CD4-positive, alpha-beta T cell treated with Interleukin-1 beta for 1 hour (primary cell): ENCODE measurements around the gene TALDO1.

ENCODE experiments used
- DNase-seq, 2 donors: peaks; one replicate each; pipeline ENCODE4 v3.0.0-alpha.2; 2020 to 2022

The TALDO1 gene

DNA sequence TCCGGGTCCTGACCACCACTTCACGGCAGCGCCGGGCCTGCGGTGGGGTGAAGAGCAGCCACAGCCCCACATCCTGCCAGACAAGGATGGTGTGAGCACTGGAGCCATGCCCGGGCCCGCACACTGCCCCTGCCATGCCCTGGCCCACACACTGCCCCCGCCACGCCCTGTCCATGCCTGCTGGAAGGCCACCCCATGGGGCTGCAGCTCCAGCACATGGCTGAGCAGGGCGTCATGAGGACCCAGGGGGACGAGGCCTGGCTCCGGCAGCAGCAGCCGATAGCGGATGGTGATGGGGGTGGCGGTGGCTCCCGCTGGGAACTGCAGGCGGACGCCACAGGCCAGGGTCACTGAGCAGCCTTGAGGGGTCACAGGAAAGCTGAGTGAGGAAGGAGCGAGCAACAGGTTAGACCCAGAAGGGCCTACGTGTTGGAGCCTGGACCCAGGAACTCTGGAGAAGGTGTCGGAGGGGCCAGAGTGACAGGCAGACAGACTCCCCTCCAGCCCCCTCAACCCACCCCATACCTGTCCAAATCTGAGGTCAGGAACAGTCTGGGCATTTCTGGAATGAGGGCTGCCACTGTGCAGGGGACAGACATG lies 54.9 kb downstream of the TALDO1 start:
- DNase-seq: no peak

DNA sequence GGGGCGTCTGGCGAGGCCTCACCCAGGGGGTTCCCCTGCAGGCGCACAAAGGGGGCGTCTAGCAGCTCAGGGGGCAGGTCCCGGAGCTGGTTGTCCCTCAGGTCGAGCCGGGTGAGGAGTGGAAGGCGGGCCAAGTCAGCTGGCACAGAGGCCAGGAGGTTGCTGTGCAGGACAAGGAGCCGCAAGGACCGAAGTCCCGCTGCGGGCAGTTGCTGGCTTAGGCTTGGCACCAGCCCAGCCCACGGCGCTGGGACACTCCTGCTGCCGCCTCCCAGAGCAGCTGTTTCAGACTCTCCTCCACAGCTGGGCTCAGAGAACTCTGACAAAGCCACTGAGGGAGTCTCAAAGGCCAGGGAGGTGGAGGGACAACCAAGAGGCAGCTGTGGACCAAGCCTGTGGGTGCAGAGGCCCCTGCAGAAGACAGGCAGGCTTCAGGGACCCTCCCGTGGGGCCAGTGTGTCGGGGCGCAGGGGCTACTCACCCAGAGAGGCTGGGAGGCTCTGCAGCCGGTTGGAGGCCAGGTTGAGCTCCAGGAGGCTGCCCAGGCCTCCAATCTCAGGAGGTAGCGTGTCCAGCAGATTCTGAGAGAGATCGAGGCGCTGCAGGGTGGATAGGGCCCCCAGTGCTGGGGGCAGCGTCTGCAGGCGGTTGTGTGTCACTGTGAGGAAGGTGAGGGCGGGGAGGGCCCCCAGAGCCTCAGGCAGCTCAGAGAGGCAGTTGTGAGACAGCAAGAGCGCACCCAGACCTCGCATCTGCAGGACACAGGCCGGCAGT lies 55.6 kb downstream of the TALDO1 start:
- DNase-seq: no peak

- no peak for DNase-seq
Measured at GRCh38 chr11:803467-803742, 56.1 kb downstream of the TALDO1 start.

DNA sequence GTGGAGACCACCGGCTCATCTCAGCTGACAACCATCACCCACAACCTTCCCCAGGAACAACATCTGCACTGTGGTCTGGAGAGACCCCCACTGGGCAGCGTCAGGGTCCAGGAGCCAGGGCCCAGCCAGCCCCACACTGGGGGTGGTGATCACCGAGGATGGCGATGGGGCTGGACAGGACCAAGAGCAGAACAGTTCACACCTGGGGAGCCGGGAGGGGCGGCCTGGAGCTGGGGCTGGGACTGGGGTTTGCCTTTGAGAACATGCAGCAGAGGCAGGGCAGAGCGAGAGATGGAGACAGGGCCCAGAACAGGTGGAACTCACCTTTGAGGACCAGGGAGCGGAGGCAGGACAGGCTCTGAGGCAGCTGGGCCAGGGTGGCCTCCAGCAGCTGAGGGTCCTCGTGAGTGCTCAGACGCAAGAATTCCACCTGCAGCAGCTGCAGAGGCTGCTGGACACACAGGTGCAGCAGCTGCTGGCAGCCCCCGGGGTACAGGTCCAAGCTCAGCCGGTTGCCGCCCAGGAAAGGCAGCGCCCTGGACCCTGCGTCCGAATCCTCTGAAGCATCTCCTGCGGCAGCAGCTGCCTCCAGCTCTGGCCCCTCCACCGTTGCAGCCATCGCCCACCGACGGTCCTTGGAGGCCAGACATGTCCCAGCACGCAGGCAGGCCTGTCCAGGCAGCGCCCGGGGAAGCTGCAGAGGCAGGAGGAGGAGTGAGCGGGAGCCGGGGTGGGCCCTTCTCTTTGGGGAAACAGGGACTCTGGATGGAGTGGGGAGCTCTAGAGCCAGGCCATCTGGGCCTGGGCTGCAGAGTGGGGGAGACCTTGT lies 56.7 kb downstream of the TALDO1 start:
- DNase-seq: no peak

DNA sequence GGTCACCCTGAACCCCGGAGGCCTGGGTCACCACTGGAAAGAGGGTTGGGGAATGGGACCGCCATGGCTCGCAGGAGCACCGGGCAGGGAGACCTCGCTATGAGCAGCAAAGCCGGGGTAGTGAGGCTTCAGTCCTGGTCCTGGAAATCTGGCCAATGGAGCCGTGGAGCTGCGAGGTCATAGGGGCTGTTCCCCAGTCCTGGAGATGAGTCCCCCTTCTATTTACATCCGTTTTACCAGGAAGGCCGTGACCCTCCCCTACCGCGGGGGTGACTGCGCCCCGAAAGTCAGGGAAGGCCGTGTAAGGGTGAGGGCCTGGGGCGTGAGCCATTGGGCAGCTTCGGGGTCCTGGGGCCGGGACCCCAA lies 57.3 kb downstream of the TALDO1 start:
- DNase-seq: no peak

GRCh38 chr11:808427-809286 lies 61.4 kb downstream of the TALDO1 start:
- peak; percentile 38 to 66 for DNase-seq

GRCh38 chr11:809287-810039 lies 62.2 kb downstream of the TALDO1 start, which contains the start of gene RPLP2:
Gene RPLP2, plus strand, starts transcription at chr11:809967. Its CDS starts 268 bp downstream, at chr11:810235.
- DNase-seq: peak; percentile 97

DNA sequence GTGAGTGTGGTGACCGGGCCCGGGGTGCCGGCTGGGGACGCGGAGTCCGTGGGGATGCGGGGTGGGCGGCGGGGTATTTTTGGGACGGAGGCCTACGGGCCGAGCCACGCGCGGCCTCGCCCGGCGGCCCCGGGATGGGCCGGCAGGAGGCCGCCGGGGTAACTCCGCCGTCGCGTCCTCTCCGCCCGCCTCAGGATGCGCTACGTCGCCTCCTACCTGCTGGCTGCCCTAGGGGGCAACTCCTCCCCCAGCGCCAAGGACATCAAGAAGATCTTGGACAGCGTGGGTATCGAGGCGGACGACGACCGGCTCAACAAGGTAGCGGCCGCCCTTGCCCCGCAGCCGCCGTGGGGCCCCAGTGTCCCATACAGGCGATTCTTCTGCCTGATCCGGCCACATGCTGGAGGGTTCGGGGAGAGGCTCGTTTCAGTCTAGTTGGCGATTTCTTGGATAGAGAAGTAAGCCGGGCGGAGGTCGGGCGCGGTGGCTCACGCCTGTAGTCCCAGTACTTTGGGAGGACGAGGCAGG lies 62.8 kb downstream of the TALDO1 start:
- no peak for DNase-seq

DNA sequence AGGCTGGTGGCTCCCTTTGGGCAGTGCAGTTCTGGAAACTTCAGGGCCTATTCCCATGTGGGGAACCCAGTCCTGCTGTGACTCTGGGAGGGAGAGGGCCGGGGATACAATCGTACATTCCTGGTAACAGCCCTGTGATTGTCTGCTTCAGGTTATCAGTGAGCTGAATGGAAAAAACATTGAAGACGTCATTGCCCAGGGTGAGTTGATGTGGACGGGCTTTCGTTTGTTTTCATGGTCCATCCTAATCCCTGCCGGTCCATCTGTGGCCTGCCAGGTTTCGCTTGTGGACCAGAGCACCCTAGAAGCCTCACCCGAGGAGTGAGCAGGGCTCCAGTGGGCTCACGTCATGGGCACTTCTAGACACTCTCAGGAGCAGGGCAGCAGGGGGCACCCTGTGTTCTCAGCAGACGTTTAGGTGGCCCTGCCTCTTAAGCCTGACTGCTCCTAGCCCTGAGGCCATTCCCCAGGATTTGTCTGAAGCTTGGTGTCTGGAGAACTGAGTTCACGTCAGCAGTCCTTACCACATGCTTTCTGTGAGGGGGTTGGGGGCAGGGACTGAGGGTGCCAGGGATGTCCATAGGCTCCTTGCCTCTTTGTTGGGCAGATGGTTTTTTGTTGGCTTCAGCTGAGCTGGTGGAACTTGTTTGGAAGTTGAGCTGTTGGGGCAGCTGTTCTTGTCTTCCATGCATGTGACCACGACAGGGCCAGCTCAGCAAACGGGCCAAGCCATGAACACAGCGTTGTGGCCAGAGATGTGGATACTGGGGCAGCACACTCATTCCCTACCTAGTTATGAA lies 64.4 kb downstream of the TALDO1 start:
- DNase-seq: no peak

- no peak for DNase-seq
Measured at GRCh38 chr11:812390-812789, 65.1 kb downstream of the TALDO1 start.

DNA sequence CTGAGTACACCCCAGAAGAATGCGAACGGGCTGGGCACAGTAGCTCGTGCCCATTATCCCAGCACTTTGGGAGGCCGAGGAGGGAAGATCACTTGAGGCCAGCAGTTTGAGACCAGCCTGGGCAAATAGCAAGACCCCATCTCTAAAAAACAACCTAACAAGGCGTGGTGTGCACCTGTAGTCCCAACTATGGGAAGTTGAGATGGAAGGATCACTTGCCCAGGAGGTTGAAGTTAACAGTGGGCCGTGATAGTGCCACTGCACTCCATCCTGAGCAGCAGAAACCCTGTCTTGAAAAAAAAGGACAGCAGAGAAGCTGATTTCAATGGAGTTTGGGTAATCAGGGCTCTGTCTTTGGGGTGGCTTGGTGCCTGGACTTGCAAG lies 65.8 kb downstream of the TALDO1 start:
- DNase-seq: no peak

GRCh38 chr11:813456-814096 lies 66.3 kb downstream of the TALDO1 start:
- no peak for DNase-seq
